Testis (tissue), 2 donors: ENCODE measurements around the gene RBM28.

Experiments
- POLR2A ChIP-seq: fragments of 450-650 bp; IDR thresholded peaks from one replicate; pipeline ENCODE4 v1.6.1; 2017; ENCODE audit warnings: antibody characterized with exemption, mild to moderate bottlenecking, moderate library complexity
- TF ChIP-seq, protein P1 (sequence below), 3 experiments: fragments of 450-650 bp in 2 of 3; fragments of 200-600 bp in 1 of 3; sonication (generic) in 1 of 3; IDR thresholded peaks; one replicate each; pipeline ENCODE4 v1.5.1; 2016 to 2019; ENCODE audit warnings: antibody characterized with exemption in 3 of 3, mild to moderate bottlenecking in 2 of 3, moderate library complexity in 1 of 3

DNA sequence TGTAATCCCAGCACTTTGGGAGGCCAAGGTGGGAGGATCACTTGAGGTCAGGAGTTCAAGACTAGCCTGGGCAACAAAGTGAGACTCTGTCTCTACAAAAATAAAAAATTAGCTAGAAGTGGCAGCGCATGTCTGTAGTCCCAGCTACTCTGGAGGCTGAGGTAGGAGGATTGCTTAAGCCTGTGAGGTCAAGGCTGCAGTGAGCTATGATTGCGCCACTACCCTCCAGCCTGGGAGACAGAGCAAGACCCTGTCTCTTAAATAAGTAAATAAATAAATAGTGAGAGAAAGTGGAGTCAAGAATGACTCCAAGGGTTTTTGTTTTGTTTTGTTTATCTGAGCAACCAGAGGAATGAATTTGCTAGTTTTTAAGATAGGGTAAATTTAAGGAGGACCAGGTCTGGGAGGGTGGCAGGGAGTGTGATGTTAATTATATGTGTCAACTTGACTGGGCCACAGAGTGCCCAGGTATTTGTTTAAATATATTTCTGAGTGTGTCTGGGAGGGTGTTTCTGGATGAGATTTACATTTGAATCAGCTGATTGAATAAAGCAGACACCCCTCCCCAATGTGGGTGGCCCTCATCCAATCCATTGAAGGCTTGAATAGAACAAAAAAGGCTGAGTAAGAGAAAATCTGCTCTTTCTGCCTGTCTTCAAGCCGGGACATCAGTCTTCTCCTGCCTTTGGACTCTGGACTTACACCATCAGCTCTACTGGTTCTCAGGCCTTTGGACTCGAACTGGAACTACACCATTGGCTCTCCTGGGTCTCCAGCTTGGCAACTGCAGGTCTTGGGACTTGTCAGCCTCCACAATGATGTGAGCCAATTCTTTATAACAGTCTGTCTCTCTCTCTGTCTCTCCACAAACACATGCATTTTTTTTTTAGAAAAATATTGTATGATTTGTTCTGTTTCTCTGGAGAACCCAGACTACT, 42.5 kb upstream of the RBM28 start:
- no peak for TF ChIP-seq POLR2A
- TF ChIP-seq, protein P1, sequence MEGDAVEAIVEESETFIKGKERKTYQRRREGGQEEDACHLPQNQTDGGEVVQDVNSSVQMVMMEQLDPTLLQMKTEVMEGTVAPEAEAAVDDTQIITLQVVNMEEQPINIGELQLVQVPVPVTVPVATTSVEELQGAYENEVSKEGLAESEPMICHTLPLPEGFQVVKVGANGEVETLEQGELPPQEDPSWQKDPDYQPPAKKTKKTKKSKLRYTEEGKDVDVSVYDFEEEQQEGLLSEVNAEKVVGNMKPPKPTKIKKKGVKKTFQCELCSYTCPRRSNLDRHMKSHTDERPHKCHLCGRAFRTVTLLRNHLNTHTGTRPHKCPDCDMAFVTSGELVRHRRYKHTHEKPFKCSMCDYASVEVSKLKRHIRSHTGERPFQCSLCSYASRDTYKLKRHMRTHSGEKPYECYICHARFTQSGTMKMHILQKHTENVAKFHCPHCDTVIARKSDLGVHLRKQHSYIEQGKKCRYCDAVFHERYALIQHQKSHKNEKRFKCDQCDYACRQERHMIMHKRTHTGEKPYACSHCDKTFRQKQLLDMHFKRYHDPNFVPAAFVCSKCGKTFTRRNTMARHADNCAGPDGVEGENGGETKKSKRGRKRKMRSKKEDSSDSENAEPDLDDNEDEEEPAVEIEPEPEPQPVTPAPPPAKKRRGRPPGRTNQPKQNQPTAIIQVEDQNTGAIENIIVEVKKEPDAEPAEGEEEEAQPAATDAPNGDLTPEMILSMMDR (IDR thresholded peaks at IDR 0.05): no peak
